ENCODE measurements around the gene CEP72. TPM values are rescaled to one million over a fixed set of nuclear protein-coding genes. Genes with fewer than 3 reads are reported as not detected.
"Not testable (repeated sequence)": the region's sequence is repeated elsewhere in the genome, so short reads cannot be mapped to it uniquely, and the experiment has no call there.

Gene CEP72
- total RNA-seq, 1 donor from 2014 or later: 7.0 TPM

DNA sequence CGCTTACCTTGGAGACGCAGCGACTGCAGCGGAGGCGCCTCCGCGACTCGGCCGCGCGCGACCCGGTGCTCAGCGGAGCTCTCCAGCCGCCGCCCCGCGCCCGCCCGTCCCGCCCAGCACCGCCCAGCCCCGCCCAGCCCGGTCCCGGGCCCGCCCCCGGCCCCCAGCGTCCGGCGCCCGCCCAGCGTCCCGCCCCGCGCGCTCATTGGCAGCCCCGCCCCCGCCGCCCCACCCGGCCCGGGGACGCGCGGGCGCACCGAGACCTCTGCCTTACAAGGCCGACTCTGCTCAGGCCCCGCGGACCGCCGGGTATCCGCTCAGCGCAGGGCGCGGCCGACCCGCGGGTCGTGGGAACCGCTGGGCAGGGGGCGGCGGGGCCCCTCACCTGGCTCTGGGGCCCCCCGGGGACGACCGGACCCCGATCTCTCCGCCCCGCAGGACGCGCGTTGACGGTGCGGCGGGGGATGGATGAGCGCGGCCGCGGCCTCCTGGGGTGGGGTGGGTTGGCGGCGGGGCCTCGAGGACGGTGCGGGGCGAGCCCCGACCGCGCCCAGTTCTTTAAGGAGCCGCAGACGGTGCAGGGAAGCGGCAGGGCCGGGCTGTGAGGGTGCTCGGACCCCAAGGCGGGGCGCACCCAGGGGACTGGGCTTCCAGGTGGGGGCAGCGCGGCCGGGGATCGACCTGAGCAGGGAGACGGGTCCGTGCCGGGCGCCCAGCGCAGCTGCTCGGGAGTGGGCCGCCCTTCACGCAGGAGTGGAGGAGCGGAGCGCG, 81.3 kb downstream of the CEP72 start, which contains the start of gene TPPP:
TSS of gene TPPP (minus strand) at position 82 of the 771 bp plus-strand sequence. CDS start 15,292 bp downstream, outside the sequence.
- peak within 1 kb of the TSS; percentile 47 for H2AFZ ChIP-seq (ENCODE audit: low read depth, low read length)
- Mint-ChIP-seq H3K4me3 (ENCODE audit: unreplicated experiment) (peak within 1 kb of the TSS; percentile 60), H3K27me3 (ENCODE audit: low read depth, unreplicated experiment) (peaks cover 16% of the 10 kb centered on the region)
- H3K4me2 ChIP-seq (ENCODE audit: low read length): peak within 1 kb of the TSS; percentile 68
- not testable (repeated sequence) for H3K4me1 Mint-ChIP-seq (ENCODE audit: low read depth, unreplicated experiment); H4K20me1 ChIP-seq (ENCODE audit: insufficient read depth, low read length); H3K4me1 ChIP-seq (ENCODE audit: insufficient read depth, low read length); H3K9ac ChIP-seq (ENCODE audit: low read length); H3K4me3 ChIP-seq (ENCODE audit: insufficient read depth, low read depth, low read length); H3K79me2 ChIP-seq (ENCODE audit: insufficient read depth, low read length); H3K9me3 Mint-ChIP-seq (ENCODE audit: unreplicated experiment); H3K27ac Mint-ChIP-seq (ENCODE audit: unreplicated experiment); H3K36me3 ChIP-seq (ENCODE audit: insufficient read depth, low read length); H3K27me3 ChIP-seq (ENCODE audit: insufficient read depth, low read length); H3K9me3 ChIP-seq (ENCODE audit: insufficient read depth, low read depth, low read length); H3K36me3 Mint-ChIP-seq (ENCODE audit: low read depth, unreplicated experiment); FAIRE-seq; H3K27ac ChIP-seq (ENCODE audit: low read depth, low read length)
- peak; percentile 44 for TF ChIP-seq EZH2 (IDR thresholded peaks at IDR 0.05; ENCODE audit: insufficient read depth, low read length)
- peak; percentile 6 for DNase-seq (ENCODE audit: low read depth)

DNA sequence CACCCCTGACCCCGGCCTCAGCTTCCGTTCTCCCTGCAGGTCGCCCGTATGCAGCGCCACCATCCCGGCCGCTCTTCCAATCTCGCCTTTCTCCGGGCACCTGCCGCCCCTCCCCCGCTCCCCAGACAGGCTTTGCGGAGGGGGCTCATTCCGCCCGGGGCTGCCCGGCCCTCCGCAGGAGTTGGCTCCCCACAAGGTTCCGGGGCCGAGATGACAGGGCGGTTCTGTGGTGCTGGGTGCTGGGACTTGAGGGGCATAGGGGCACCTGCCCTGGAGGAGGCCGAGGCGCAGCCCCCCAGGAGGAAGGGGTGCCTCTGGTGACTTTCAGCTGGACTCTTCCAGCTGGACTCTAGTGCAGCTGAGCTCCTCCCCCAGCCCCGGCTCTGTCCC, 81.9 kb downstream of the CEP72 start:
- not testable (repeated sequence) for H3K4me2 ChIP-seq (ENCODE audit: low read length); H3K27ac Mint-ChIP-seq (ENCODE audit: unreplicated experiment); H3K4me3 ChIP-seq (ENCODE audit: insufficient read depth, low read depth, low read length); H3K27me3 ChIP-seq (ENCODE audit: insufficient read depth, low read length); H3K36me3 ChIP-seq (ENCODE audit: insufficient read depth, low read length); H3K4me1 Mint-ChIP-seq (ENCODE audit: low read depth, unreplicated experiment); H3K79me2 ChIP-seq (ENCODE audit: insufficient read depth, low read length); H4K20me1 ChIP-seq (ENCODE audit: insufficient read depth, low read length); H3K27ac ChIP-seq (ENCODE audit: low read depth, low read length); H3K9ac ChIP-seq (ENCODE audit: low read length); H3K9me3 Mint-ChIP-seq (ENCODE audit: unreplicated experiment); FAIRE-seq; H3K4me1 ChIP-seq (ENCODE audit: insufficient read depth, low read length); DNase-seq (ENCODE audit: low read depth); H3K36me3 Mint-ChIP-seq (ENCODE audit: low read depth, unreplicated experiment); H3K9me3 ChIP-seq (ENCODE audit: insufficient read depth, low read depth, low read length); H2AFZ ChIP-seq (ENCODE audit: low read depth, low read length)
- H3K4me3 Mint-ChIP-seq (ENCODE audit: unreplicated experiment): peak overlapping the region; percentile 60
- peaks cover 21% of the 10 kb centered on the region for H3K27me3 Mint-ChIP-seq (ENCODE audit: low read depth, unreplicated experiment)
- TF ChIP-seq EZH2 (IDR thresholded peaks at IDR 0.05; ENCODE audit: insufficient read depth, low read length): peak; percentile 67

DNA sequence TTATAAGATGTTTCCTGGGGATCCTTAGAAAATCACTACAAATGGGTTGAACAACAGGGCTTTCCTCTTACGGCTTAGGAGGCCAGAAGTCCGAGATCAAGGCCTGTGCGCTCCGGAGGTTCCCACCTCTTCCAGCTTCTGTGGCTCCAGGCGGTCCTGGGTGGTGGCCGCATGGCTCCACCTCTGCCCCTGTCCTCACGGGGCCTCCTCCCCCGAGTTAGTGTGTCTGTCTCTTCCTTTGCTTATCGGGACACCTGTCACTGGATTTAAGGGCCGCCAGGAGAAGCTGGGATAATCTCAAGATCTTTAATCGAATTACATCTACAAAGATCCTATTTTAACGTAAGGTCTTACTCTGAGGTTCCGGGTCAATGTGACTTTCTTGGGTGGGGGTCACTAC, 83.3 kb downstream of the CEP72 start:
- not testable (repeated sequence) for H3K36me3 ChIP-seq (ENCODE audit: insufficient read depth, low read length); H3K36me3 Mint-ChIP-seq (ENCODE audit: low read depth, unreplicated experiment); FAIRE-seq; H3K27ac Mint-ChIP-seq (ENCODE audit: unreplicated experiment); H2AFZ ChIP-seq (ENCODE audit: low read depth, low read length); DNase-seq (ENCODE audit: low read depth); H3K79me2 ChIP-seq (ENCODE audit: insufficient read depth, low read length); H3K4me1 ChIP-seq (ENCODE audit: insufficient read depth, low read length); H3K27me3 ChIP-seq (ENCODE audit: insufficient read depth, low read length); H3K4me2 ChIP-seq (ENCODE audit: low read length); H3K9me3 Mint-ChIP-seq (ENCODE audit: unreplicated experiment); H3K4me1 Mint-ChIP-seq (ENCODE audit: low read depth, unreplicated experiment); H3K9me3 ChIP-seq (ENCODE audit: insufficient read depth, low read depth, low read length); H3K27ac ChIP-seq (ENCODE audit: low read depth, low read length); H3K9ac ChIP-seq (ENCODE audit: low read length); H3K4me3 ChIP-seq (ENCODE audit: insufficient read depth, low read depth, low read length); H3K4me3 Mint-ChIP-seq (ENCODE audit: unreplicated experiment); H4K20me1 ChIP-seq (ENCODE audit: insufficient read depth, low read length)
- peaks cover 25% of the 10 kb centered on the region for H3K27me3 Mint-ChIP-seq (ENCODE audit: low read depth, unreplicated experiment)

DNA sequence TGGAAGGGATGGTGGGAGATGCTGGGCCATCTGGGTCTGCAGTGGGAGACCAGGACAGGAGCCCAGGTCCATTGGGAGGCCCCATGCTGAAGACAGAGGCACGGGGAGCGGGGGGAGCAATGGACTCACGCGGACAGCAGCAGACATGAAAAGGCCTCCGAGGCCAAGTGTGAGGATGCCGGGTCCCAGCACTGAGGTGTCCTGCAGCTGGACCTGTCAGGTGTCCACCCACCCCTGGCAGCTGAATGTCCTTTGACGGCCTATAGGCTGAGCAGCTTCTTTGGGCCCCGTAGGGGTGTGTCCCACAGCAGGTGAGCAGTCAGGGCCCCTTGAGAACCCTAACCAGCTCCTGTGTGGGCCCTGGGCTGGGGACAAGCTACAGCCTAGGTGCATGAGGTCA, 84.1 kb downstream of the CEP72 start:
- peaks cover 25% of the 10 kb centered on the region for H3K27me3 Mint-ChIP-seq (ENCODE audit: low read depth, unreplicated experiment)
- H3K79me2 ChIP-seq (ENCODE audit: insufficient read depth, low read length); H4K20me1 ChIP-seq (ENCODE audit: insufficient read depth, low read length); H3K27me3 ChIP-seq (ENCODE audit: insufficient read depth, low read length); H3K36me3 ChIP-seq (ENCODE audit: insufficient read depth, low read length); H3K27ac Mint-ChIP-seq (ENCODE audit: unreplicated experiment); FAIRE-seq; H3K9me3 Mint-ChIP-seq (ENCODE audit: unreplicated experiment); H3K4me3 Mint-ChIP-seq (ENCODE audit: unreplicated experiment); H3K4me1 ChIP-seq (ENCODE audit: insufficient read depth, low read length); H3K4me3 ChIP-seq (ENCODE audit: insufficient read depth, low read depth, low read length); H3K36me3 Mint-ChIP-seq (ENCODE audit: low read depth, unreplicated experiment); H3K4me2 ChIP-seq (ENCODE audit: low read length); H3K4me1 Mint-ChIP-seq (ENCODE audit: low read depth, unreplicated experiment); DNase-seq (ENCODE audit: low read depth); H3K27ac ChIP-seq (ENCODE audit: low read depth, low read length); H3K9ac ChIP-seq (ENCODE audit: low read length); H3K9me3 ChIP-seq (ENCODE audit: insufficient read depth, low read depth, low read length); H2AFZ ChIP-seq (ENCODE audit: low read depth, low read length): not testable (repeated sequence)

DNA sequence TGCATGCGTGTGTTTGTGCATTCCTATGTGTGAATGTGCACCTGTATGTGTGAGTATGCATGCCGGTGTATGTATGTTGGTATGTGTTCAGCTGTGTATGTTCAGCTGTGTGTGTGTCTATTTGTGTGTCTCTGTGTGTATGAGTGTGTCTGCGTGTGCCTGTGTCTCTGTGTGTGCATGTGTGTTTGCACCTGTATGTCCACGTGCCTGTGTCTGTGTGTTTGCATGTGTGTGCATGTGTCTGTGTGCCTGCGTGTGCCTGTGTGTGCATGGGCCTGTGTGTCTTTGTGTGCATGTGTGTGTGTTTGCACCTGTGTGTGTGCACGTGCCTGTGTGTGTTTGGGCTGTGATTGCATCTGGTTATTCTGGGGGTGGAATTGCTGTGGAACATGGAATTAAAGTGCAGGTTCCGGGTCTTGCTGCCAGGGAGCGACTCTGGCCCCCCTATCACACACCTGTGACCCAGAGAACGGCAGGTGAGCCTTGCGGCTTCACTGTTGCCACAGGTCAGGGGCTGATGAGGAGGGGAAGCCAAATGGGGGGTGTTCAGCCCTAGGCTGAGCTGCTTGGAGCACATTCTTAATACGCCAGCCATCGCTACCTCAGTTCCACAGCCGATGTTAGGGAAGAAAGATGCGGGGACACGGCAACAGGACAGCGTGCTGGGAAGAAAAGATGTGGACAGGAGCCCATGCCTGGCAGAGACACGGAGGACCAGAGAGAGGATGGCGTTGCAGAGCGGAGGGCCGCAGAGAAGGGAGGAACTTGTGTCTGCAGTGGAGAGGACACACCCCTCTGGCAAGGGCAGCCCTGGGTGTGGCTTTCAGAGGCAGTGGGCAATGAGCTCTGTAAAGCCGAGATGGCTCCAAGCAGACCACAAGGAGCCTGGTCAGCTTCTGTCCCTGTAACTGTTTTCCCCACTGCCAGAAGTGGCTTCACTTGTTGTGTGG, 84.9 kb downstream of the CEP72 start:
- H3K9ac ChIP-seq (ENCODE audit: low read length); FAIRE-seq; H3K27me3 ChIP-seq (ENCODE audit: insufficient read depth, low read length); H3K79me2 ChIP-seq (ENCODE audit: insufficient read depth, low read length); H3K36me3 Mint-ChIP-seq (ENCODE audit: low read depth, unreplicated experiment); DNase-seq (ENCODE audit: low read depth); H3K4me2 ChIP-seq (ENCODE audit: low read length); H4K20me1 ChIP-seq (ENCODE audit: insufficient read depth, low read length); H3K4me3 Mint-ChIP-seq (ENCODE audit: unreplicated experiment); H3K4me1 Mint-ChIP-seq (ENCODE audit: low read depth, unreplicated experiment); H2AFZ ChIP-seq (ENCODE audit: low read depth, low read length); H3K9me3 ChIP-seq (ENCODE audit: insufficient read depth, low read depth, low read length); H3K9me3 Mint-ChIP-seq (ENCODE audit: unreplicated experiment); H3K27ac ChIP-seq (ENCODE audit: low read depth, low read length); H3K36me3 ChIP-seq (ENCODE audit: insufficient read depth, low read length); H3K4me1 ChIP-seq (ENCODE audit: insufficient read depth, low read length); H3K4me3 ChIP-seq (ENCODE audit: insufficient read depth, low read depth, low read length); H3K27ac Mint-ChIP-seq (ENCODE audit: unreplicated experiment): not testable (repeated sequence)
- H3K27me3 Mint-ChIP-seq (ENCODE audit: low read depth, unreplicated experiment): peaks cover 25% of the 10 kb centered on the region

All from astrocyte (in vitro differentiated cells and primary cell).